Measurements from ENCODE around the gene EXOC3L1. TPM values are rescaled to one million over a fixed set of nuclear protein-coding genes. Genes with fewer than 3 reads are reported as not detected.
A peak's percentile ranks its signal among the peaks of the same experiment; 100 is the strongest.

Gene EXOC3L1, protein sequence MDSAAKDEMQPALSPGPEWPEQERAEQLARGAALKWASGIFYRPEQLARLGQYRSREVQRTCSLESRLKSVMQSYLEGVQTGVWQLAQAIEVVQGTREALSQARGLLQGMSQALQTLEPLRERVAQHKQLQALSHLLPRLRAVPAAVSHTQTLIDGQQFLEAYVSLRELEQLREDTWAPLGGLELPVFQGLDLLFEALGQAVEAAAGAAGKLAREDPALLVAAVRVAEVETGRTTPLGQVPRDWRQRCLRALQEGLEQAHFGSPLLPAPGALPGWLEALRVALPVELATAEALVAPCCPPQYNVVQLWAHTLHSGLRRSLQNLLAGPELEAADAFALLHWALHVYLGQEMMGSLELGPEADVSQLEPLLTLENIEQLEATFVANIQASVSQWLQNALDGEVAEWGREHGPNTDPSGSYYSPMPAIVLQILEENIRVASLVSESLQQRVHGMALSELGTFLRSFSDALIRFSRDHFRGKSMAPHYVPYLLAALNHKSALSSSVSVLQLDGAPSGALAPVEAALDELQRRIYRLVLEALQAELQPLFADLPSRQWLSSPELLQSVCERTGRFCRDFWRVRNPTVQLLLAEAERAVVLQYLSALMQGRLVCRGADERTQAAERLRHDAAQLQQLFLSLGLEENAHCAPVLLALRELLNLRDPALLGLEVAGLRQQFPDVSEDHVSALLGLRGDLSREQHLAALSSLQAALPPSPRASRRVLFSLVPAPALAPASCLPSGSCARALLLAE
- total RNA-seq (2012; rRNA removed) (not detected in 2 replicates), polyA plus RNA-seq (2012; rRNA removed) (0.09 TPM in 1 of 2 replicates, not detected in the other), Bru-seq, nascent RNA (not detected), BruChase-seq, experiment 1, labeled RNA remaining after a 6-hour chase (not detected), BruChase-seq, experiment 2, labeled RNA remaining after a 2-hour chase (percentile 11 among the genes with signal in this experiment)
- polyA plus RNA-seq (2012; cell fraction: cytosol; rRNA removed) = 0.09 and 0.17 TPM in 2 replicates
- polyA plus RNA-seq (2012; cell fraction: nucleus; rRNA removed; ENCODE audit: low replicate concordance) = 0.36 and 1.0 TPM in 2 replicates
- long read RNA-seq = 0 reads

DNA sequence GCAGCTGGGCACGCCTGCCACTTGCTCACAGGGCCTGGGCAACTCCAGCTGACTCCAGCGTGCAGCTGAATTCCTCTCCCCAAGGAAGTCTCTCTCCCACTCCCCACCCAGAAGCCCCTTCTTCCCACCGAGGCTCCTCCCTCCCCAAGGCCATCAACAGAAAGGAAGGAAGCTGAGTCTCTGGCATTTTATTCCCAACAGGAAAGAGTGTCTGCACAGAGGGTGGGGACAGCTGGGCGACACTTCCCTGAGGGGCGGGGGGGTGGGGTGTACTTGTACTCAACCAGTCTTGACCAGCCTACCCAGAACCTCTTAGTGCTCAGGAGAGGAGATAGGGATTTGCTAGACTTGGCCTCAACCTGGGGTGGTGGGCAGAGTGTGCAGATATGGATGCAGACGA is at the start of gene EXOC3L1:
EXOC3L1 (minus strand) TSS at position 96 of the 400 bp plus-strand sequence. CDS start 460 bp downstream, outside the sequence.
- Histone ChIP-seq H3K27me3 (ENCODE audit: control insufficient read depth, insufficient read depth, low read length) (no peaks in the 10 kb centered on the region), H3K23ac (ENCODE audit: low read depth, low read length) (no peak within 1 kb of the TSS; the same call in 1 of the 2 replicates), H2AFZ (replicated peaks; ENCODE audit: low read length, poor library complexity) (peak within 1 kb of the TSS; percentile 49), H2BK120ac (ENCODE audit: low read depth, low read length) (no peak within 1 kb of the TSS), H3K4me2 (ENCODE audit: low read depth, low read length) (peak within 1 kb of the TSS; percentile 60; the same call in 1 of the 2 replicates), H2BK20ac (ENCODE audit: low read depth, low read length) (no peak within 1 kb of the TSS), H2AK5ac (ENCODE audit: low read depth, low read length) (peak within 1 kb of the TSS; percentile 80), H4K20me1 (ENCODE audit: insufficient read depth, low read length) (peaks cover 23% of the 10 kb centered on the region), H3K9ac (ENCODE audit: low read depth, low read length) (no peak within 1 kb of the TSS), H2AK9ac (replicated peaks; ENCODE audit: low read depth, low read length, poor library complexity) (peak within 1 kb of the TSS; percentile 71), H3K18ac (ENCODE audit: low read depth, low read length) (no peak within 1 kb of the TSS), H3K4ac (ENCODE audit: low read depth, low read length) (peak within 1 kb of the TSS; percentile 40; the same call in 1 of the 2 replicates), H3K56ac (ENCODE audit: extremely low read depth, insufficient read depth, low read length) (no peak within 1 kb of the TSS), H3K14ac (replicated peaks; ENCODE audit: low read depth, low read length) (no peak within 1 kb of the TSS), H3K9me1 (ENCODE audit: insufficient read depth, low read length) (peaks cover 26% of the 10 kb centered on the region), H4K5ac (ENCODE audit: low read depth, low read length) (no peak within 1 kb of the TSS), H4K8ac (ENCODE audit: low read depth in 2 of 2, low read length in 2 of 2) (peak within 1 kb of the TSS in 1 of 2 experiments; percentile 17; a peak in 1 of 4 replicates), H3K36me3 (ENCODE audit: control insufficient read depth, insufficient read depth, low read length) (peaks cover 16% of the 10 kb centered on the region), H3K9me3 (ENCODE audit: control insufficient read depth, insufficient read depth, low read length) (no peaks in the 10 kb centered on the region), H3K4me1 (ENCODE audit: control insufficient read depth, insufficient read depth, low read length) (peaks cover 21% of the 10 kb centered on the region), H3K79me1 (ENCODE audit: low read depth in 1 of 2, low read length in 2 of 2) (peaks cover 22 to 35% of the 10 kb centered on the region in 2 experiments), H3K4me3 (ENCODE audit: insufficient read depth, low read depth, low read length) (no peak within 1 kb of the TSS), H2BK5ac (ENCODE audit: low read depth, low read length, poor library complexity, severe bottlenecking) (peak within 1 kb of the TSS; percentile 31), H3K27ac (ENCODE audit: insufficient read depth, low read length) (no peak within 1 kb of the TSS), H2BK15ac (ENCODE audit: low read depth, low read length) (no peak within 1 kb of the TSS), H4K91ac (ENCODE audit: insufficient read depth, low read depth, low read length) (no peak within 1 kb of the TSS)
- POLR2A ChIA-PET (ENCODE audit: unreplicated experiment) = interaction anchor here (0.6 kb wide), 1 partner anchor 305 kb away, joined by 4 read pairs; no protein-coding TSS in a partner anchor
- intact Hi-C loops (cut with micrococcal nuclease) (no loop called here), dilution Hi-C loops (cut with HindIII; ENCODE audit: low sequenced_read_pairs, unreplicated experiment) (no loop called here), in situ Hi-C loops (cut with MboI; ENCODE audit: low sequenced_read_pairs) (no loop called here)
- CTCF ChIA-PET = no interaction called here
- ATAC-seq (ENCODE audit: low read depth) (no peak), DNase-seq (no peak)
- BruUV-seq (replicated peaks) = no TSS peak
- WGBS, 2 experiments (ENCODE audit: extremely low coverage in 2 of 2, insufficient read length in 1 of 2) = 53% methylated on average over 3 of the region's 6 CpGs; no CpG with 5 or more reads in 1 of the 2 experiments
- no peak for TF ChIP-seq BHLHE40 (IDR thresholded peaks at IDR 0.05; ENCODE audit: low read depth, low read length)
- TF ChIP-seq, protein P1, sequence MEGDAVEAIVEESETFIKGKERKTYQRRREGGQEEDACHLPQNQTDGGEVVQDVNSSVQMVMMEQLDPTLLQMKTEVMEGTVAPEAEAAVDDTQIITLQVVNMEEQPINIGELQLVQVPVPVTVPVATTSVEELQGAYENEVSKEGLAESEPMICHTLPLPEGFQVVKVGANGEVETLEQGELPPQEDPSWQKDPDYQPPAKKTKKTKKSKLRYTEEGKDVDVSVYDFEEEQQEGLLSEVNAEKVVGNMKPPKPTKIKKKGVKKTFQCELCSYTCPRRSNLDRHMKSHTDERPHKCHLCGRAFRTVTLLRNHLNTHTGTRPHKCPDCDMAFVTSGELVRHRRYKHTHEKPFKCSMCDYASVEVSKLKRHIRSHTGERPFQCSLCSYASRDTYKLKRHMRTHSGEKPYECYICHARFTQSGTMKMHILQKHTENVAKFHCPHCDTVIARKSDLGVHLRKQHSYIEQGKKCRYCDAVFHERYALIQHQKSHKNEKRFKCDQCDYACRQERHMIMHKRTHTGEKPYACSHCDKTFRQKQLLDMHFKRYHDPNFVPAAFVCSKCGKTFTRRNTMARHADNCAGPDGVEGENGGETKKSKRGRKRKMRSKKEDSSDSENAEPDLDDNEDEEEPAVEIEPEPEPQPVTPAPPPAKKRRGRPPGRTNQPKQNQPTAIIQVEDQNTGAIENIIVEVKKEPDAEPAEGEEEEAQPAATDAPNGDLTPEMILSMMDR (conservative IDR thresholded peaks at IDR 0.05; ENCODE audit: low read depth, low read length) = no peak
- no peak for TF ChIP-seq USF2 (IDR thresholded peaks at IDR 0.05; ENCODE audit: low read depth, low read length)
- no peak for TF ChIP-seq MXI1 (IDR thresholded peaks at IDR 0.05; ENCODE audit: borderline replicate concordance, low read depth, low read length)
- TF ChIP-seq MAFK (IDR thresholded peaks at IDR 0.05; ENCODE audit: low read depth, low read length) = no peak
- no peak for TF ChIP-seq RCOR1 (IDR thresholded peaks at IDR 0.05; ENCODE audit: insufficient replicate concordance, low read length)
- TF ChIP-seq FOS (IDR thresholded peaks at IDR 0.05; ENCODE audit: low read depth, low read length) = no peak
- no peak for TF ChIP-seq NFE2L2 (IDR thresholded peaks at IDR 0.05; ENCODE audit: low read depth, low read length)
- TF ChIP-seq SMC3 (IDR thresholded peaks at IDR 0.05; ENCODE audit: low read depth, low read length) = no peak
- no peak for TF ChIP-seq CHD1 (IDR thresholded peaks at IDR 0.05; ENCODE audit: low read depth, low read length)
- no peak for TF ChIP-seq RFX5 (IDR thresholded peaks at IDR 0.05; ENCODE audit: low read depth, low read length)
- TF ChIP-seq RAD21 (IDR thresholded peaks at IDR 0.05; ENCODE audit: low read length) = no peak
- TF ChIP-seq CEBPB (IDR thresholded peaks at IDR 0.05; ENCODE audit: low read depth, low read length) = no peak
